GM23248 (cell line): ENCODE measurements around the gene CHCT1. TPM values are rescaled to one million over a fixed set of nuclear protein-coding genes. Genes with fewer than 3 reads are reported as not detected.

Experiments used
- DNase-seq: peaks from one replicate; pipeline ENCODE4 v3.0.0-alpha.2; 2015
- H2AFZ ChIP-seq: fragments of 200-600 bp; sonication (generic); 2 replicates; pipeline ENCODE4 v1.6.1; 2016; ENCODE audit warnings: antibody characterized with exemption
- H3F3A ChIP-seq: fragments of 200-600 bp; sonication (generic); 2 replicates; pipeline ENCODE4 v1.6.1; 2016; ENCODE audit warnings: mild to moderate bottlenecking, antibody characterized with exemption, mixed run types; ENCODE audit not compliant: insufficient read depth
- H3K27ac ChIP-seq: fragments of 200-600 bp; sonication (generic); 2 replicates; pipeline ENCODE4 v1.5.1; 2016; ENCODE audit warnings: mild to moderate bottlenecking
- H3K27me3 ChIP-seq: fragments of 200-600 bp; sonication (generic); replicated peaks from 2 replicates; pipeline ENCODE4 v1.6.1; 2016; ENCODE audit warnings: mild to moderate bottlenecking; ENCODE audit not compliant: insufficient read depth
- H3K36me3 ChIP-seq: fragments of 200-600 bp; sonication (generic); 2 replicates; pipeline ENCODE4 v1.6.1; 2016; ENCODE audit warnings: low read depth, mild to moderate bottlenecking
- H3K4me1 ChIP-seq: fragments of 200-600 bp; sonication (generic); 2 replicates; pipeline ENCODE4 v1.6.1; 2016; ENCODE audit warnings: mild to moderate bottlenecking; ENCODE audit not compliant: insufficient read depth
- H3K4me2 ChIP-seq: fragments of 200-600 bp; sonication (generic); one replicate; pipeline ENCODE4 v1.6.1; 2016; ENCODE audit warnings: mild to moderate bottlenecking; ENCODE audit not compliant: unreplicated experiment
- H3K4me3 ChIP-seq: fragments of 200-600 bp; sonication (generic); 2 replicates; pipeline ENCODE4 v1.5.1; 2016; ENCODE audit warnings: mild to moderate bottlenecking
- H3K79me2 ChIP-seq: fragments of 200-600 bp; sonication (generic); 2 replicates; pipeline ENCODE4 v1.6.1; 2016; ENCODE audit warnings: mild to moderate bottlenecking; ENCODE audit not compliant: insufficient read depth
- H3K9ac ChIP-seq: fragments of 200-600 bp; sonication (generic); 2 replicates; pipeline ENCODE4 v1.6.1; 2016; ENCODE audit warnings: mild to moderate bottlenecking
- H3K9me2 ChIP-seq: fragments of 200-600 bp; sonication (generic); 2 replicates; pipeline ENCODE4 v1.6.1; 2016; ENCODE audit warnings: mixed run types, mild to moderate bottlenecking, moderate library complexity; ENCODE audit not compliant: insufficient read depth
- H3K9me3 ChIP-seq: fragments of 200-600 bp; sonication (generic); one replicate; pipeline ENCODE4 v1.6.1; 2017; ENCODE audit warnings: low read depth
- H4K20me1 ChIP-seq: fragments of 200-600 bp; sonication (generic); 2 replicates; pipeline ENCODE4 v1.6.0; 2016; ENCODE audit not compliant: insufficient read depth
- EZH2 ChIP-seq: fragments of 200-600 bp; sonication (generic); IDR thresholded peaks from 2 replicates; pipeline ENCODE4 v1.6.1; 2018; ENCODE audit warnings: antibody characterized with exemption, mild to moderate bottlenecking; ENCODE audit not compliant: insufficient read depth, poor library complexity, severe bottlenecking
- EZH2phosphoT487 ChIP-seq: fragments of 200-600 bp; sonication (generic); IDR thresholded peaks from 2 replicates; pipeline ENCODE4 v1.6.1; 2018; ENCODE audit warnings: antibody characterized with exemption, moderate library complexity, mild to moderate bottlenecking, low read depth; ENCODE audit not compliant: insufficient read depth
- WGBS, 2 experiments: methylation state at CpG; one replicate each; pipeline ENCODE4 v1.1.6; 2015 to 2017; ENCODE audit warnings: low lambda C conversion rate in 2 of 2, low coverage in 1 of 2; ENCODE audit errors: missing lambda C conversion rate in 2 of 2; 5-methylcytosine and 5-hydroxymethylcytosine counted together
- in situ Hi-C: fragments of 300-500 bp; cut with MboI; formaldehyde crosslinking; loops from 2 replicates; pipeline ENCODE4 v1.15.0; 2020
- polyA plus RNA-seq: library from polyadenylated mRNA; unstranded; fragments of >200 nt; fragmentation: Nextera tagmentation; extraction: Ambion mirVana; gene quantifications from 2 replicates; pipeline ENCODE4 v1.2.1, GENCODE V29; 2016
- total RNA-seq: library from RNA; depleted of rRNA; stranded (reverse); fragments of >200 nt; shearing (Covaris generic); gene quantifications from 2 replicates; pipeline ENCODE4 v1.2.3, GENCODE V29; 2014

CHCT1 gene
- total and polyA plus RNA-seq, 2 experiments from 2014 or later: not detected

GRCh38 chr17:60393840-60394723 is 28.2 kb upstream of the CHCT1 start:
- no peak for DNase-seq
- Histone ChIP-seq H3K4me3 (no peak overlapping the region), H3K9me2 (no peaks in the 10 kb centered on the region), H4K20me1 (peaks cover 1% of the 10 kb centered on the region; the same call in 1 of the 2 replicates), H3K27me3 (no peaks in the 10 kb centered on the region), H3K4me2 (no peak overlapping the region), H3K9me3 (no peaks in the 10 kb centered on the region), H3K36me3 (no peaks in the 10 kb centered on the region), H3K27ac (no peak overlapping the region), H2AFZ (no peak overlapping the region), H3K9ac (no peak overlapping the region), H3F3A (peaks cover 25% of the 10 kb centered on the region), H3K4me1 (peaks cover 15% of the 10 kb centered on the region), H3K79me2 (peaks cover 28% of the 10 kb centered on the region)
- 95% methylated on average over 17 of the region's 17 CpGs for WGBS, 2 experiments
- TF ChIP-seq EZH2phosphoT487 (no peak), EZH2 (no peak)
- in situ Hi-C loops: loop anchor here (10.0 kb wide), 1 partner anchor 59 kb away; no protein-coding TSS in a partner anchor

- H3K9ac ChIP-seq: no peak overlapping the region
- H2AFZ ChIP-seq: no peak overlapping the region
- H3F3A ChIP-seq: peaks cover 16% of the 10 kb centered on the region
- no peaks in the 10 kb centered on the region for H3K27me3 ChIP-seq
- TF ChIP-seq EZH2: no peak
- no peak for TF ChIP-seq EZH2phosphoT487
- no peaks in the 10 kb centered on the region for H3K9me3 ChIP-seq
- H4K20me1 ChIP-seq: no peaks in the 10 kb centered on the region
- peaks cover 5% of the 10 kb centered on the region for H3K4me1 ChIP-seq
- in situ Hi-C loops: loop anchor here (10.0 kb wide), 1 partner anchor 61 kb away; no protein-coding TSS in a partner anchor
- H3K27ac ChIP-seq: no peak overlapping the region
- 72 to 74% methylated on average over 4 of the region's 4 CpGs for WGBS, 2 experiments
- H3K79me2 ChIP-seq: peaks cover 13% of the 10 kb centered on the region
- H3K9me2 ChIP-seq: no peaks in the 10 kb centered on the region
- H3K4me2 ChIP-seq: no peak overlapping the region
- no peak overlapping the region for H3K4me3 ChIP-seq
- no peaks in the 10 kb centered on the region for H3K36me3 ChIP-seq
- DNase-seq: no peak
Measured at GRCh38 chr17:60395508-60396065, 26.7 kb upstream of the CHCT1 start.

GRCh38 chr17:60396412-60396811 is 25.9 kb upstream of the CHCT1 start:
- Histone ChIP-seq H3K27me3 (no peaks in the 10 kb centered on the region), H3K27ac (no peak overlapping the region), H3K4me2 (no peak overlapping the region), H4K20me1 (no peaks in the 10 kb centered on the region), H3K9me2 (no peaks in the 10 kb centered on the region), H3K4me3 (no peak overlapping the region), H3F3A (peaks cover 10% of the 10 kb centered on the region), H3K9me3 (no peaks in the 10 kb centered on the region), H3K9ac (no peak overlapping the region), H3K36me3 (no peaks in the 10 kb centered on the region), H3K4me1 (peaks cover 5% of the 10 kb centered on the region), H2AFZ (no peak overlapping the region), H3K79me2 (peaks cover 5% of the 10 kb centered on the region; the same call in 1 of the 2 replicates)
- 93% methylated on average over 3 of the region's 3 CpGs for WGBS, 2 experiments
- in situ Hi-C loops: loop anchor here (10.0 kb wide), 1 partner anchor 62 kb away; no protein-coding TSS in a partner anchor
- no peak for DNase-seq
- TF ChIP-seq EZH2phosphoT487: no peak
- TF ChIP-seq EZH2: no peak

GRCh38 chr17:60398227-60398959 is 23.9 kb upstream of the CHCT1 start:
- no peak for TF ChIP-seq EZH2phosphoT487
- TF ChIP-seq EZH2: no peak
- no peak overlapping the region for H3K4me3 ChIP-seq
- no peaks in the 10 kb centered on the region for H3K9me3 ChIP-seq
- H3K4me2 ChIP-seq: no peak overlapping the region
- DNase-seq: no peak
- 92 to 96% methylated on average over 3 of the region's 3 CpGs for WGBS, 2 experiments
- H3K4me1 ChIP-seq: no peaks in the 10 kb centered on the region
- H3K9me2 ChIP-seq: no peaks in the 10 kb centered on the region
- no peaks in the 10 kb centered on the region for H3K27me3 ChIP-seq
- H3K27ac ChIP-seq: no peak overlapping the region
- H3K79me2 ChIP-seq: no peaks in the 10 kb centered on the region
- in situ Hi-C loops: loop anchor here (10.0 kb wide), 1 partner anchor 64 kb away; no protein-coding TSS in a partner anchor
- H3K36me3 ChIP-seq: no peaks in the 10 kb centered on the region
- peaks cover under 1% of the 10 kb centered on the region; the same call in 1 of the 2 replicates for H3F3A ChIP-seq
- no peak overlapping the region for H2AFZ ChIP-seq
- no peaks in the 10 kb centered on the region for H4K20me1 ChIP-seq
- no peak overlapping the region for H3K9ac ChIP-seq
